ENCODE results near the gene PHRF1.

PHRF1 gene

DNA sequence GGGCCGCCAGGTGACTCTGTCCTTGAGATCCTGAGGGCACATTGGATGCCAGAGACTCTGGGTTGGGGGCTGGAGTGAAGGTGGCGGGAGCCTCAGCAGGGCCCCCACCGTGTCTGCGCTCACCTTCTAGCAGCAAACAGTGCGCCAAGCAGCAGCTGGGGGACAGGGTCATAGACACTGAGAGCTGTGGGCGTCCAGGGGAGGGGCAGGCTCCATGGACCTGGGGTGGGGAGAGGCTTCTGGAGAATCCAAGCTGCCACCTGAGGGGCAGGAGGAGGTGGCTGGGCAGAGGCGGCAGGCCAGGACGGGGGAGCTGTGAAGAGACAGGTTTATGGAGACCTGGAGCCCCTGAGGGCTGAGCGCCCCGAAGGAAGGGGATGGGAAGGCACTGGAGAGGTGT is 8.0 kb downstream of the PHRF1 start:
- Histone ChIP-seq H3K36me3 (ENCODE audit: control insufficient read depth, low read depth, low read length) (peaks cover 46% of the 10 kb centered on the region), H3K27me3 (ENCODE audit: control insufficient read depth, insufficient read depth, low read length) (no peaks in the 10 kb centered on the region), H3K4me3 (ENCODE audit: low read length) (no peak overlapping the region), H3K27ac (ENCODE audit: low read length) (no peak overlapping the region), H3K4me1 (ENCODE audit: control insufficient read depth, low read depth, low read length) (no peaks in the 10 kb centered on the region), H3K9ac (ENCODE audit: low read length) (no peak overlapping the region), H3K9me3 (ENCODE audit: control insufficient read depth, low read depth, low read length) (no peaks in the 10 kb centered on the region)

DNA sequence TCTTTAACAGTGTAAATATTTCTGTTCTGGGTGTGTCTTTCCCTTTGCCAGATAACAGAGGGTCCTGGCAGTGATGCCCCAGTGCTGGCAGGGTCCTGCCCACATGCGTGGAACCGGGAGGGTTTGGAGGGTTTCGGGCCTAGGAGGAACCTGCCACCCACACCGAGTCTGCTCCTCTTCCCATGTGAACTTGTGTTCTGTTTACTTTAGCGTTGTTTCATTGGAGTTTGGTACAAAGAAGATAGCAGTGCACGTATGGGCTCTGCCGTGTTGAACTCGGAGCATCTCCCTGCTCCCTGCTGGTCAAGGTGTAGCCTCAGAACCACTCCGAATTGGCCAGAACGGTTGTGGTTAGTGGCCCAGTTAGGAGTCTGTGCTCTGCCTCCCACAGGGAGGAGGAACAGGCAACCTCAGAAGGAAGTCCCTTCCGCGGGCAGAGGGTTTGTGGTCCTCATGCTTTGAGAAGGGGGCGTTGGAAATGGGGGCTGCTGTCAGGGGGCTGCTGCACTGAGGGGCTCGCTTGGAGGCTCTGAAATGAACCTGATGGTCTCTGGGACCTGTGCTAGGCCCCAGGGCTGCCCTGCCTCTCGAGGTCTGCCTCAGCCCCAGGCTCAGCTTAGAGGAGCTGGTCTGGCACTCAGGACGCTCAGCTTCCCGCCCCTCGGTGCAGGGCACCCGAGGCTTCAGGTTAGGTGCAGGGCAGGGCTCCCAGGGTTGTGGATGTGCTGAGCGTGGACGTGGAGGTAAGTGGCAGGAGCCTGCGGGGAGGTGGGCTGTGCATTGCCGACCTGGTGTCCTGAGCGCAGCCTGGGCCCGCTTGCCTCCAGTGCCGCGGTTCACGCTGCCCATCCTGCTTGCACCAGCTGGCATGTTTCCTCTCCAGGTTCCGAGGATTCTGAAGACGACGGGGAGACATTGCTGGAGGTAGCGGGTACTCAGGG is 10.4 kb downstream of the PHRF1 start:
- Histone ChIP-seq H3K4me3 (ENCODE audit: low read length) (no peak overlapping the region), H3K36me3 (ENCODE audit: control insufficient read depth, low read depth, low read length) (peaks cover 64% of the 10 kb centered on the region), H3K9ac (ENCODE audit: low read length) (no peak overlapping the region), H3K9me3 (ENCODE audit: control insufficient read depth, low read depth, low read length) (no peaks in the 10 kb centered on the region), H3K27ac (ENCODE audit: low read length) (no peak overlapping the region), H3K27me3 (ENCODE audit: control insufficient read depth, insufficient read depth, low read length) (no peaks in the 10 kb centered on the region), H3K4me1 (ENCODE audit: control insufficient read depth, low read depth, low read length) (no peaks in the 10 kb centered on the region)

- Histone ChIP-seq H3K9me3 (ENCODE audit: control insufficient read depth, low read depth, low read length) (no peaks in the 10 kb centered on the region), H3K27me3 (ENCODE audit: control insufficient read depth, insufficient read depth, low read length) (no peaks in the 10 kb centered on the region), H3K36me3 (ENCODE audit: control insufficient read depth, low read depth, low read length) (peaks cover 62% of the 10 kb centered on the region), H3K4me1 (ENCODE audit: control insufficient read depth, low read depth, low read length) (no peaks in the 10 kb centered on the region), H3K4me3 (ENCODE audit: low read length) (no peak overlapping the region), H3K27ac (ENCODE audit: low read length) (no peak overlapping the region), H3K9ac (ENCODE audit: low read length) (no peak overlapping the region)
These were observed 11.3 kb downstream of the PHRF1 start for GRCh38 chr11:587546-587945.

DNA sequence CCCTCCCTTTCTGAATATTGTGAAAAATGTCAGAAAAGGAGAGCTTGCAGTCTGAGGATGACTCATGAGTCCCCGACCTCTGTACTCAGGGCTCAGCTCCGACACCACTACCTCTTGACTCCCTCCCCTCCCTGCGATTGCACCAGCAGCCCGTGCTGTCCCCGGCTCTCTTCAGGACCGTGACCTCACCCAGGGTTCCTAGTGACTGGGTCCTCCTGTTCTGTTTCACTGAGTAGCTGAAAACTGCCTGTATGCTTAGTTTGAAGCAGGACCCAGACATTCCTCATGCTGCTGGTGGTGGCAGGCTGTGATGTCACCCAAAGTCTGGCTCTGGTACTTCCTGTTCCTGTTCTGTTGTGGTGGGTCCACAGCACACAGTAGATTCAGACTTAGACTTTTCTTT is 11.7 kb downstream of the PHRF1 start:
- no peak overlapping the region for H3K9ac ChIP-seq (ENCODE audit: low read length)
- no peak overlapping the region for H3K27ac ChIP-seq (ENCODE audit: low read length)
- no peaks in the 10 kb centered on the region for H3K9me3 ChIP-seq (ENCODE audit: control insufficient read depth, low read depth, low read length)
- peaks cover 67% of the 10 kb centered on the region for H3K36me3 ChIP-seq (ENCODE audit: control insufficient read depth, low read depth, low read length)
- H3K27me3 ChIP-seq (ENCODE audit: control insufficient read depth, insufficient read depth, low read length), result no peaks in the 10 kb centered on the region
- H3K4me3 ChIP-seq (ENCODE audit: low read length), result no peak overlapping the region
- H3K4me1 ChIP-seq (ENCODE audit: control insufficient read depth, low read depth, low read length), result no peaks in the 10 kb centered on the region

- H3K27ac ChIP-seq (ENCODE audit: low read length), result no peak overlapping the region
- no peaks in the 10 kb centered on the region for H3K9me3 ChIP-seq (ENCODE audit: control insufficient read depth, low read depth, low read length)
- H3K27me3 ChIP-seq (ENCODE audit: control insufficient read depth, insufficient read depth, low read length), result no peaks in the 10 kb centered on the region
- no peak overlapping the region for H3K9ac ChIP-seq (ENCODE audit: low read length)
- no peak overlapping the region for H3K4me3 ChIP-seq (ENCODE audit: low read length)
- peaks cover 69% of the 10 kb centered on the region for H3K36me3 ChIP-seq (ENCODE audit: control insufficient read depth, low read depth, low read length)
- H3K4me1 ChIP-seq (ENCODE audit: control insufficient read depth, low read depth, low read length), result no peaks in the 10 kb centered on the region
These were observed 13.5 kb downstream of the PHRF1 start for GRCh38 chr11:589798-590197.

DNA sequence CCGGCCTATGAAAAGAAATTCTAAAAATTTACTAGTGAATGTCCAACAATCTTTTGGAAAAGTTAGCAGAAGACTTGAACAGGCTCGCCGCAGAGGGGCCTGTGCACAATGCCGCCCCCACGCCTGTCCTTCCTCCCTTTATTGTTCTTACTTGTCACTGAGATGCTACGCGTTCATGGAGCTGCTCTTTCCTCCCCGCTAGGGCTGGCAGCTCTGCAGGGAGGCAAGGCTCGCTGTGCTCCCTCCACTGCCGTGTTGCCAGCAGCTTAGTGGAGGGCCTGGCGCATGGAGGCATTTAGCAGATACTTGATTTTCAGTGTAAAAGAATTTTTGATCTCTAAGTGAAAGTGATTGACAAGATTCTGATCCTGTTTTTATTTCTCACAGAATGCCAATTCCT is 14.7 kb downstream of the PHRF1 start:
- no peaks in the 10 kb centered on the region for H3K9me3 ChIP-seq (ENCODE audit: control insufficient read depth, low read depth, low read length)

DNA sequence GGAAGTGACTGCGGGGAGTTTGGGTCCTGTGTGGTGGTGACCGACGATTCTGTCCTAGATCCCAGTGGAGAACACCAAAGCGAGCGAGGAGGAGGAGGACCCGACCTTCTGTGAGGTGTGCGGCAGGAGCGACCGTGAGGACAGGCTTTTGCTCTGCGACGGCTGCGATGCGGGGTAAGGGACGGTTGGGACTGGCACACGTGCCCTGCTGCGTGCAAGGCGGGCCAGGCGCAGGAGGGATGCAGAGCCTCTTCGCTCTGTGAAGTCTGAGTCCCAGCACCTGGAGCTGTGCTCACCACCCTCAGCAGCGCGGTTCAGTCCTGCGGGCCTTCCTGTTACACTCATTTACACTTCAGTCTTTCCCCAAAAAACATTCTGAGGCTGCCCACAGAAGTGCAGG is 16.2 kb downstream of the PHRF1 start:
- Histone ChIP-seq H3K36me3 (ENCODE audit: control insufficient read depth, low read depth, low read length) (peaks cover 74% of the 10 kb centered on the region), H3K9ac (ENCODE audit: low read length) (no peak overlapping the region), H3K27me3 (ENCODE audit: control insufficient read depth, insufficient read depth, low read length) (no peaks in the 10 kb centered on the region), H3K27ac (ENCODE audit: low read length) (no peak overlapping the region), H3K9me3 (ENCODE audit: control insufficient read depth, low read depth, low read length) (no peaks in the 10 kb centered on the region), H3K4me3 (ENCODE audit: low read length) (no peak overlapping the region), H3K4me1 (ENCODE audit: control insufficient read depth, low read depth, low read length) (no peaks in the 10 kb centered on the region)

More for the DNA sequence above, 14.7 kb downstream of the PHRF1 start:
- no peaks in the 10 kb centered on the region for H3K4me1 ChIP-seq (ENCODE audit: control insufficient read depth, low read depth, low read length)
- no peak overlapping the region for H3K4me3 ChIP-seq (ENCODE audit: low read length)
- no peak overlapping the region for H3K9ac ChIP-seq (ENCODE audit: low read length)
- peaks cover 80% of the 10 kb centered on the region for H3K36me3 ChIP-seq (ENCODE audit: control insufficient read depth, low read depth, low read length)
- no peaks in the 10 kb centered on the region for H3K27me3 ChIP-seq (ENCODE audit: control insufficient read depth, insufficient read depth, low read length)
- no peak overlapping the region for H3K27ac ChIP-seq (ENCODE audit: low read length)

DNA sequence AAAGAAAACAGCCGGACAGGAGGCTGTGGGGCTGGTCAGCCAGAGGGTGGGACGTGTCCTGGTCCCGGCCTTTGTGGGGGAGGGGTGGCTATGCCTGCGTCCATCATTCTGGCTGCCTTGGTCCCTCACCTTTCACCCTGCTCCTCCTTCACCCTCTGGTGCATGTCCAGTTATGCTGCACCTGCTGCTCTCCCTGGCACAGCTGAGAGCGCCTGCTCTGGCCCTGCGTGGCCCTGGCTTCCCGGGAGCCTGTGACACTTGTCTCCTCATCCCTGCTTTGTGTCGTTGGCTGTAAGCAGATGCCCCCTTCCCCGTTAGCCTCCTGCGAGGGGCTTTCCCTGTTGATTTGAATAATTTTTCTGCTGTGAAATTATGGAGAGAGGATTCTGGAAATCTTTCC is 16.6 kb downstream of the PHRF1 start:
- H3K27ac ChIP-seq (ENCODE audit: low read length), result no peak overlapping the region
- H3K4me3 ChIP-seq (ENCODE audit: low read length), result no peak overlapping the region
- H3K9me3 ChIP-seq (ENCODE audit: control insufficient read depth, low read depth, low read length), result no peaks in the 10 kb centered on the region
- no peaks in the 10 kb centered on the region for H3K27me3 ChIP-seq (ENCODE audit: control insufficient read depth, insufficient read depth, low read length)
- H3K9ac ChIP-seq (ENCODE audit: low read length), result no peak overlapping the region
- no peaks in the 10 kb centered on the region for H3K4me1 ChIP-seq (ENCODE audit: control insufficient read depth, low read depth, low read length)
- peaks cover 70% of the 10 kb centered on the region for H3K36me3 ChIP-seq (ENCODE audit: control insufficient read depth, low read depth, low read length)

- H3K9ac ChIP-seq (ENCODE audit: low read length), result no peak overlapping the region
- no peaks in the 10 kb centered on the region for H3K27me3 ChIP-seq (ENCODE audit: control insufficient read depth, insufficient read depth, low read length)
- H3K4me1 ChIP-seq (ENCODE audit: control insufficient read depth, low read depth, low read length), result no peaks in the 10 kb centered on the region
- no peaks in the 10 kb centered on the region for H3K9me3 ChIP-seq (ENCODE audit: control insufficient read depth, low read depth, low read length)
- no peak overlapping the region for H3K27ac ChIP-seq (ENCODE audit: low read length)
- no peak overlapping the region for H3K4me3 ChIP-seq (ENCODE audit: low read length)
- peaks cover 66% of the 10 kb centered on the region for H3K36me3 ChIP-seq (ENCODE audit: control insufficient read depth, low read depth, low read length)
These were observed 17.1 kb downstream of the PHRF1 start for GRCh38 chr11:593347-593746.

DNA sequence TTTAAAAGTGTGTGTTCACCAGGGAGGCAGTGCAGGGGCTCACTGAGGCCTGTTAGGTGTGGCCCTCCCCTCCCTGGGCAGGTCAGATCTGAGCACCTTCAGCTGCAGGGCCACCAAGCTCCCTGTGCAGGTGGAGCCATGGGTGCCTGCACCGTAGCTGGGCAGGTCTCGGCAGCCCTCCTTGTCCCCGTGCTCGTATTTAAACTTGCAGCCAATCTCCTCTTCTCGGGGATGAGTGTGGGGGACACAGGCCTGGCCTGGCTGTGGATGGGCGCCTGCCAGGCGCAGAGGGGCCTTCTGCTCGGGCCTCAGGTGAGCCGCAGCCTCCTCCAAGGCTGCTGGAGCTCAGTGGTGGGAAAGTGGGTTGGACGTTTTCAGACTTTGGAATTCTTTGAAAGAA is 19.1 kb downstream of the PHRF1 start:
- H3K27me3 ChIP-seq (ENCODE audit: control insufficient read depth, insufficient read depth, low read length), result no peaks in the 10 kb centered on the region
- H3K9ac ChIP-seq (ENCODE audit: low read length), result no peak overlapping the region
- no peaks in the 10 kb centered on the region for H3K9me3 ChIP-seq (ENCODE audit: control insufficient read depth, low read depth, low read length)
- no peaks in the 10 kb centered on the region for H3K4me1 ChIP-seq (ENCODE audit: control insufficient read depth, low read depth, low read length)
- H3K27ac ChIP-seq (ENCODE audit: low read length), result no peak overlapping the region
- H3K36me3 ChIP-seq (ENCODE audit: control insufficient read depth, low read depth, low read length), result peaks cover 64% of the 10 kb centered on the region
- no peak overlapping the region for H3K4me3 ChIP-seq (ENCODE audit: low read length)

DNA sequence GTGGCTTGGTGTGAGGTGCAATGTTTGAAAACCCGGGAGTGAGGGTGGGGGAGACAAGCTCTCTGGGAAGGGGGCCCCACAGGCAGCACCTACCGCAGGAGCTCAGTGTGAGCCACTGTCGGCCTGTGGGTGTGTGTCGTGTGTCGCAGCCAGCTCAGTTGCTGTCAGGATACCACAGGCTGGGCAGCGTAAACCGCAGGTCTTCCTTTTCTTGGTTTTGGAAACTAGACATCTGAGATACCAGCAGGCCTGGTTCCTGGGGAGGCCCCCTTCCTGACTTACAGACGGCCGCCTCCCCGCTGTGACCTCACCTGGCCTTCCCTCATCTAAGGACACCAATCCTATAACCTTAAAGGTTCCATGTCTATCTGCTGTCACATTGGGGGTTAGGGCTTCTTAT is 20.1 kb downstream of the PHRF1 start:
- no peak overlapping the region for H3K9ac ChIP-seq (ENCODE audit: low read length)
- no peaks in the 10 kb centered on the region for H3K9me3 ChIP-seq (ENCODE audit: control insufficient read depth, low read depth, low read length)
- no peaks in the 10 kb centered on the region for H3K27me3 ChIP-seq (ENCODE audit: control insufficient read depth, insufficient read depth, low read length)
- no peak overlapping the region for H3K4me3 ChIP-seq (ENCODE audit: low read length)
- no peaks in the 10 kb centered on the region for H3K4me1 ChIP-seq (ENCODE audit: control insufficient read depth, low read depth, low read length)
- H3K27ac ChIP-seq (ENCODE audit: low read length), result no peak overlapping the region
- peaks cover 65% of the 10 kb centered on the region for H3K36me3 ChIP-seq (ENCODE audit: control insufficient read depth, low read depth, low read length)

GRCh38 chr11:597166-597725 is 21.0 kb downstream of the PHRF1 start:
- Histone ChIP-seq H3K36me3 (ENCODE audit: control insufficient read depth, low read depth, low read length) (peaks cover 69% of the 10 kb centered on the region), H3K27me3 (ENCODE audit: control insufficient read depth, insufficient read depth, low read length) (no peaks in the 10 kb centered on the region)

More at GRCh38 chr11:597166-597725, 21.0 kb downstream of the PHRF1 start:
- H3K9me3 ChIP-seq (ENCODE audit: control insufficient read depth, low read depth, low read length), result no peaks in the 10 kb centered on the region
- no peak overlapping the region for H3K27ac ChIP-seq (ENCODE audit: low read length)
- no peak overlapping the region for H3K9ac ChIP-seq (ENCODE audit: low read length)
- no peak overlapping the region for H3K4me3 ChIP-seq (ENCODE audit: low read length)
- no peaks in the 10 kb centered on the region for H3K4me1 ChIP-seq (ENCODE audit: control insufficient read depth, low read depth, low read length)
